Neuronal stem cell (in vitro differentiated cells): ENCODE measurements around the gene SORCS3.

Experiments
- DNase-seq: peaks from one replicate; pipeline ENCODE4 v3.0.0-alpha.2; 2013; ENCODE audit warnings: low spot score
- H2AFZ ChIP-seq: one replicate; pipeline ENCODE4 v1.6.1; 2013; ENCODE audit warnings: mild to moderate bottlenecking, low read length, inconsistent platforms
- H2AK5ac ChIP-seq: 2 replicates; pipeline ENCODE4 v1.6.1; 2013; ENCODE audit warnings: low read depth, mild to moderate bottlenecking, inconsistent platforms, low read length, moderate library complexity, mixed read lengths
- H2BK120ac ChIP-seq: 2 replicates; pipeline ENCODE4 v1.6.1; 2013; ENCODE audit warnings: low read depth, mild to moderate bottlenecking, inconsistent platforms, low read length, moderate library complexity, mixed read lengths
- H2BK12ac ChIP-seq: one replicate; pipeline ENCODE4 v1.6.1; 2013; ENCODE audit warnings: low read length, inconsistent platforms
- H2BK15ac ChIP-seq: 2 replicates; pipeline ENCODE4 v1.6.1; 2013; ENCODE audit warnings: mild to moderate bottlenecking, low read length, inconsistent platforms, mixed read lengths
- H2BK5ac ChIP-seq: one replicate; pipeline ENCODE4 v1.6.1; 2013; ENCODE audit warnings: inconsistent platforms, mild to moderate bottlenecking, low read length, moderate library complexity
- H3K14ac ChIP-seq: one replicate; pipeline ENCODE4 v1.6.1; 2013; ENCODE audit warnings: low read length, inconsistent platforms
- H3K18ac ChIP-seq: 2 replicates; pipeline ENCODE4 v1.6.1; 2013; ENCODE audit warnings: low read length, inconsistent platforms
- H3K23ac ChIP-seq: 2 replicates; pipeline ENCODE4 v1.6.1; 2013; ENCODE audit warnings: low read depth, mild to moderate bottlenecking, mixed read lengths, low read length, inconsistent platforms; ENCODE audit not compliant: poor library complexity
- H3K27ac ChIP-seq: replicated peaks from 3 replicates; pipeline ENCODE4 v1.5.1; 2013; ENCODE audit warnings: low read length, inconsistent platforms
- H3K27me3 ChIP-seq, 3 experiments: 2 replicates each; pipeline ENCODE4 v1.6.1; 2013; ENCODE audit warnings: low read length in 3 of 3, mild to moderate bottlenecking in 2 of 3, inconsistent platforms in 1 of 3, low read depth in 1 of 3, mixed read lengths in 1 of 3, moderate library complexity in 1 of 3; ENCODE audit not compliant: control insufficient read depth in 3 of 3, insufficient read depth in 3 of 3
- H3K36me3 ChIP-seq, 2 donors: replicated peaks in 1 of 2; 2 replicates each; pipeline ENCODE4 v1.6.1; 2013; ENCODE audit warnings: low read length in 2 of 2; ENCODE audit not compliant: control insufficient read depth in 2 of 2, insufficient read depth in 2 of 2
- H3K4ac ChIP-seq: 2 replicates; pipeline ENCODE4 v1.6.1; 2013; ENCODE audit warnings: inconsistent platforms, mild to moderate bottlenecking, low read length, moderate library complexity
- H3K4me1 ChIP-seq, 2 donors: 1 replicate in 1 of 2; 2 replicates in 1 of 2; pipeline ENCODE4 v1.6.1; 2013; ENCODE audit warnings: low read length in 2 of 2, low read depth in 1 of 2; ENCODE audit not compliant: control insufficient read depth in 2 of 2, insufficient read depth in 1 of 2
- H3K4me2 ChIP-seq: one replicate; pipeline ENCODE4 v1.6.1; 2013; ENCODE audit warnings: mild to moderate bottlenecking, low read length, inconsistent platforms; ENCODE audit not compliant: insufficient read depth, poor library complexity, severe bottlenecking
- H3K4me3 ChIP-seq, 2 donors: 2 replicates each; pipeline ENCODE4 v1.5.1; 2013; ENCODE audit warnings: low read length in 2 of 2, mild to moderate bottlenecking in 2 of 2, inconsistent platforms in 1 of 2, moderate library complexity in 1 of 2
- H3K79me1 ChIP-seq: one replicate; pipeline ENCODE4 v1.6.1; 2013; ENCODE audit warnings: low read depth, mild to moderate bottlenecking, inconsistent platforms, low read length, moderate library complexity
- H3K9ac ChIP-seq: one replicate; pipeline ENCODE4 v1.6.1; 2013; ENCODE audit warnings: mild to moderate bottlenecking, low read depth, low read length, inconsistent platforms; ENCODE audit not compliant: poor library complexity
- H3K9me3 ChIP-seq, 2 donors: replicated peaks in 1 of 2; 2 replicates each; pipeline versions ENCODE3 to v1.6.1; 2013; ENCODE audit warnings: low read length in 2 of 2, mild to moderate bottlenecking in 2 of 2, inconsistent platforms in 1 of 2, low read depth in 1 of 2, mixed read lengths in 1 of 2, moderate library complexity in 1 of 2; ENCODE audit not compliant: control insufficient read depth in 2 of 2, insufficient read depth in 1 of 2
- H4K8ac ChIP-seq: one replicate; pipeline ENCODE4 v1.6.1; 2013; ENCODE audit warnings: low read depth, mild to moderate bottlenecking, inconsistent platforms, low read length, moderate library complexity
- H4K91ac ChIP-seq: one replicate; pipeline ENCODE4 v1.6.1; 2013; ENCODE audit warnings: low read length, low read depth, mild to moderate bottlenecking, inconsistent platforms; ENCODE audit not compliant: poor library complexity
- WGBS, 2 donors: extraction: QIAGEN DNeasy Blood & Tissue Kit; methylation state at CpG; one replicate each; pipeline ENCODE4 v1.1.7; 2013; ENCODE audit warnings: missing lambda C conversion rate in 2 of 2, mixed read lengths in 1 of 2; ENCODE audit not compliant: insufficient read length in 2 of 2, insufficient replicate concordance in 1 of 2; ENCODE audit errors: extremely low coverage in 2 of 2; 5-methylcytosine and 5-hydroxymethylcytosine counted together

SORCS3 gene

GRCh38 chr10:104631946-104632345 lies 9.1 kb upstream of the SORCS3 start:
- H2BK15ac ChIP-seq: no peak overlapping the region
- H3K4me2 ChIP-seq: no peak overlapping the region
- peaks cover 0 to 2% of the 10 kb centered on the region in 2 donors for H3K9me3 ChIP-seq
- H4K8ac ChIP-seq: no peak overlapping the region
- no peak overlapping the region for H2BK12ac ChIP-seq
- no peak overlapping the region for H3K14ac ChIP-seq
- H3K23ac ChIP-seq: no peak overlapping the region
- H3K36me3 ChIP-seq: no peaks in the 10 kb centered on the region
- no peak overlapping the region for H2BK120ac ChIP-seq
- no peak overlapping the region for H2AK5ac ChIP-seq
- H3K4me1 ChIP-seq: no peaks in the 10 kb centered on the region
- no peak overlapping the region for H4K91ac ChIP-seq
- WGBS, 2 donors: no CpG with 5 or more reads among the region's 3 CpGs
- H3K4me3 ChIP-seq: no peak overlapping the region
- no peak overlapping the region for H2AFZ ChIP-seq
- no peak overlapping the region for H3K27ac ChIP-seq
- no peak overlapping the region for H3K18ac ChIP-seq
- DNase-seq: no peak
- H2BK5ac ChIP-seq: no peak overlapping the region
- no peaks in the 10 kb centered on the region for H3K79me1 ChIP-seq
- no peak overlapping the region for H3K9ac ChIP-seq
- H3K4ac ChIP-seq: no peak overlapping the region
- peaks cover 0 to 9% (median 0%) of the 10 kb centered on the region in 3 experiments for H3K27me3 ChIP-seq

DNA sequence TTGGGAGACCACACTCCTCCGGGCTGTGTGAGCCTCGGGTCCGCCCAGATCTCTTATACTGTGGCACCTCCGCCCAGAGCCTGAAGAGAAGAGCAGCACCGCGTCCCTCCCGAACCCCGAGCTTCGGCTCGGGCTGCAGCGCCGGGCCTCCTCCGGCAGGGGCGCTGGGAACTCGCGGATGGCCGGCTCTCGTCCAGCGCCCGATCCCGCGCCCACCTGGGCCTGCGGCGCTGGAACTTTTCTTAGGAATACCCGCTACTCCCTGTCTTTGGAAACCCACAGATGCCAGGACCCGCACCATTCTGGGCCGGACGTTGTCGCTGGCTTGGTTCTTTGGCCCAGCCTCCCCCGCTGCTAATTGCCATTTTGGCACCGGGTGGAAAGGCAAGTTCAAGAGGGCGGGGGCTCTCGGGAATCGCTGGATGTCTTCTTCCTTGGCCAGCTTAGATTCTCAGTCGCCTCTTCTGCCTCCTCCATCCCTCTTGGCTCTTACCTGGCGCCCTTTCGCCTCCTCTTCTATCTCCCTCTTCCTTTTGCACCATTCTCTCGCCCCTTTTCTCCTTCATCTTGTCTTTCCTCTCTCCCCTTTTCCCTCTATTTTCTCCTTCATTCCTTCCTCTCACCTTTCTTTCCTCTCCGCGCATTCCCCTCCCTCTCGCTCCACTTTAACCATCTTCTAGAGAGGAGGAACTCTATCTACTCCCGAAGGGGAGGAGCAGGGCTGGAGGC lies 2.1 kb upstream of the SORCS3 start:
- Histone ChIP-seq H2BK5ac (no peak overlapping the region), H4K8ac (no peak overlapping the region), H3K36me3 (no peaks in the 10 kb centered on the region), H3K4me2 (peak overlapping the region; percentile 99), H3K4me3 (peak overlapping the region in 1 of 2 donors; percentile 70), H3K18ac (peak overlapping the region; percentile 89), H2AFZ (peak overlapping the region; percentile 77), H3K27ac (no peak overlapping the region), H2BK120ac (no peak overlapping the region), H3K9ac (peak overlapping the region; percentile 66), H3K4ac (no peak overlapping the region), H2BK12ac (no peak overlapping the region), H3K9me3 (no peaks in the 10 kb centered on the region), H3K14ac (no peak overlapping the region), H3K27me3 (peaks cover 13 to 78% (median 56%) of the 10 kb centered on the region in 3 experiments), H3K4me1 (peaks cover 2 to 8% of the 10 kb centered on the region in 2 donors), H2AK5ac (no peak overlapping the region), H2BK15ac (peak overlapping the region; percentile 77), H3K79me1 (no peaks in the 10 kb centered on the region), H3K23ac (no peak overlapping the region), H4K91ac (no peak overlapping the region)
- WGBS, 2 donors: no CpG with 5 or more reads among the region's 42 CpGs
- DNase-seq: peak; percentile 46

DNA sequence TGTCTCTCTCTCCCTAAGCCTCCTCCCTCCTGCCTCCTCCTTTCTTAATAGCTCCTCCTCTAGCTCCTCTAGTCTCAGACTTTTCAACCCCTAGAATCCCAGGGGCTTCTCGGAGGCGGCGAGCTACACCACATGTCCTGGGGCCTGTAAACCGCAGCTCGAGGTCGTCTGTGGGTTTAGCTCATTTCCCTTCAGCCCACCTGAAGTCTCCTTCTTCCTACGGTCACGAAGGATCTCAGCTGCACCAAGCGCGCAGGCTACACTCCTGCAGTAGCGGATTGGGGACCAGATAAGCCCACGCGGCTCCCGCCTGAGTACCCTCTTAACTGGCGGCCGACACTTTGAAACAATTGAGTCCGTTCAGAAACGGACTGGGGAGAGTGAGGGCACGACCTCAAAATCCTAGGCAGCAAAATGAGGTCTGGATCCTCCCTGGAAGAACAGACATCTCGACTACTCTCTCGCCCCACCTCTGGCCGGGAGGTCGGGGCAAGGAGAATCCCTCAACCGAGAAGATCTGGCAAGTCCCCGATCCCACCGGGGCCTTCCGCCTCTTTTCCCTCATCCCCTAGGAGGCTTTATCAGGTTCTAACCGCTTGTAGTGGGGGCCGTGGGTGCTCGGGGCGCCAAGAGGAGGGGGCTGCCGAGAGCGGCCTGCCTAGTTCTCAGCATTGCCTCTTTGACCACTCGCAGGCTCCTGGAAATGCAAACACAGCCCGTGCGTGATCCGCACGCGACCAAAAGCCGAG lies 1.3 kb upstream of the SORCS3 start:
- H3K9ac ChIP-seq: peak overlapping the region; percentile 87
- no peaks in the 10 kb centered on the region for H3K36me3 ChIP-seq
- peak; percentile 36 for DNase-seq
- H2BK5ac ChIP-seq: no peak overlapping the region
- no peak overlapping the region for H2AK5ac ChIP-seq
- no CpG with 5 or more reads among the region's 40 CpGs for WGBS, 2 donors
- peak overlapping the region; percentile 50 for H3K23ac ChIP-seq
- no peaks in the 10 kb centered on the region for H3K9me3 ChIP-seq
- no peak overlapping the region for H4K8ac ChIP-seq
- H3K79me1 ChIP-seq: no peaks in the 10 kb centered on the region
- no peak overlapping the region for H4K91ac ChIP-seq
- H3K4me1 ChIP-seq: peaks cover 2 to 8% of the 10 kb centered on the region in 2 donors
- no peak overlapping the region for H2BK120ac ChIP-seq
- H3K27me3 ChIP-seq: peaks cover 13 to 81% (median 59%) of the 10 kb centered on the region in 3 experiments
- no peak overlapping the region for H3K27ac ChIP-seq
- peak overlapping the region; percentile 77 for H2AFZ ChIP-seq
- peak overlapping the region; percentile 99 for H3K4me2 ChIP-seq
- no peak overlapping the region for H2BK12ac ChIP-seq
- H2BK15ac ChIP-seq: peak overlapping the region; percentile 76
- peak overlapping the region; percentile 20 to 85 for H3K4me3 ChIP-seq
- H3K4ac ChIP-seq: no peak overlapping the region
- H3K14ac ChIP-seq: peak overlapping the region; percentile 77
- peak overlapping the region; percentile 84 for H3K18ac ChIP-seq
